GM12891 (cell line): ENCODE data around the gene CABCOCO1.

Source experiments
- PAX5 ChIP-seq: IDR thresholded peaks from 2 replicates; pipeline ENCODE4 v1.6.1; 2011; ENCODE audit warnings: low read length, moderate library complexity, mild to moderate bottlenecking; ENCODE audit not compliant: insufficient read depth, severe bottlenecking
- POLR2A ChIP-seq: IDR thresholded peaks from 2 replicates; pipeline ENCODE4 v1.6.1; 2011; ENCODE audit warnings: low read depth, low read length, control low read depth
- POLR2AphosphoS5 ChIP-seq: IDR thresholded peaks from 2 replicates; pipeline ENCODE4 v1.6.1; 2011; ENCODE audit warnings: low read depth, low read length, control low read depth
- SPI1 ChIP-seq: IDR thresholded peaks from 2 replicates; pipeline ENCODE4 v1.6.1; 2011; ENCODE audit warnings: low read depth, low read length, control low read depth
- TAF1 ChIP-seq: IDR thresholded peaks from 2 replicates; pipeline ENCODE4 v1.6.1; 2011; ENCODE audit warnings: low read depth, low read length, control low read depth

DNA sequence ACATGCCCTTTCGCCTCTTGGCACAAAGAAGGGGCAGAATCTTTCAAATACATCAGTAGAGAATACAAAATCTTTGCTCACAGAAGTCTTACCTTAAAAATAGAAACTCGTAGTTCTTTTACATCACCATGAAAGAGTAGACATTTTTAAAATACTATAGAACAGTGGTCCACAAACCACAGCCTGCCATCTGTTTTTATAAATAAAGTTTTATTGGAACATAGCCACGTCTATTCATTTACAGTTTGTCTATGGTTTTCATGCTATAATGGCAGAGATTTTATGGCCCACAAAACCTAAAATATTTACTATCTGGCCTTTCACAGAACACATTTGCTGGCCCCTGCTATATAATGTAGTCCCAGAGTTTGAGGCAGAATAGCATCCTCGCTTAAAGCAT is 46.1 kb upstream of the CABCOCO1 start:
- TF ChIP-seq POLR2A (no peak), TAF1 (no peak), POLR2AphosphoS5 (no peak), SPI1 (no peak), PAX5 (no peak)
